ENCODE data around the gene PGS1. TPM values are rescaled to one million over a fixed set of nuclear protein-coding genes. Genes with fewer than 3 reads are reported as not detected.

The PGS1 gene
- total RNA-seq, 4 donors from 2014 or later = 24.1 to 53.0 (median 38.8) TPM

DNA sequence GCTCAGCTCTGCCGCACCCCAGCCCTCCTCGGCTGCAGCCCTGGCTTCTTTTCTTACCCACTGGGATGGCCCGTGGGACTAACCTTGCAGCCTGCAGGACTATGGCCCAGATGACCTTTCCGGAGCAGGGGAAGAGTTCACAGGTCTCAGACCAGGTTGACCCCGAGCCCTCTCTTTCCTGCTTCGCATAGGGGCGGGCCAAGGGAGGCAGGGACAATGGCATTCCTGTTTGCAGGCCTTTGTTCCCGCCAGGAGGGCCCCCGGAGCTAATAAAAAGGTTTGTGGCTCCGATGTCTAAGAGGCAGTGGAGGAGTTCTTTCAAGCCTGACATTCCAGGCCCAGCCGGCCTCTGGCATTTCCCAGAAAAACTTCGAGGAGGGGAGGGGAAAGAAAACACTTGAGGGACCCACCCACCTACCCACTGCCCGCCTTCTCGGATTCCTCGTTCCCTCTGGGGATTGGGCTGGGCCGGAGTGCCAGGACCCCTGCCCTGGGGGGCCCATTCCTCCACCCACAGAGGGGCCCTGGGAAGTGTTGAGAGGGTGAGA is 12.8 kb upstream of the PGS1 start:
- no peak for ATAC-seq
- whole genome bisulfite sequencing, 2 donors (ENCODE audit: low coverage in 1 of 2) = 46% methylated on average over 5 of the region's 16 CpGs; no CpG with 5 or more reads in 1 of the 2 donors
- H3K27me3 ChIP-seq = no peaks in the 10 kb centered on the region
- H3K27ac ChIP-seq = peak overlapping the region in 3 of 4 donors; percentile 44 to 69 (median 60)
- TF ChIP-seq POLR2A (IDR thresholded peaks at IDR 0.05) (no peak), EP300 (IDR thresholded peaks at IDR 0.05) (no peak), POLR2AphosphoS5 (IDR thresholded peaks at IDR 0.05) (no peak)
- TF ChIP-seq, protein P1, sequence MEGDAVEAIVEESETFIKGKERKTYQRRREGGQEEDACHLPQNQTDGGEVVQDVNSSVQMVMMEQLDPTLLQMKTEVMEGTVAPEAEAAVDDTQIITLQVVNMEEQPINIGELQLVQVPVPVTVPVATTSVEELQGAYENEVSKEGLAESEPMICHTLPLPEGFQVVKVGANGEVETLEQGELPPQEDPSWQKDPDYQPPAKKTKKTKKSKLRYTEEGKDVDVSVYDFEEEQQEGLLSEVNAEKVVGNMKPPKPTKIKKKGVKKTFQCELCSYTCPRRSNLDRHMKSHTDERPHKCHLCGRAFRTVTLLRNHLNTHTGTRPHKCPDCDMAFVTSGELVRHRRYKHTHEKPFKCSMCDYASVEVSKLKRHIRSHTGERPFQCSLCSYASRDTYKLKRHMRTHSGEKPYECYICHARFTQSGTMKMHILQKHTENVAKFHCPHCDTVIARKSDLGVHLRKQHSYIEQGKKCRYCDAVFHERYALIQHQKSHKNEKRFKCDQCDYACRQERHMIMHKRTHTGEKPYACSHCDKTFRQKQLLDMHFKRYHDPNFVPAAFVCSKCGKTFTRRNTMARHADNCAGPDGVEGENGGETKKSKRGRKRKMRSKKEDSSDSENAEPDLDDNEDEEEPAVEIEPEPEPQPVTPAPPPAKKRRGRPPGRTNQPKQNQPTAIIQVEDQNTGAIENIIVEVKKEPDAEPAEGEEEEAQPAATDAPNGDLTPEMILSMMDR (IDR thresholded peaks at IDR 0.05) = no peak
- no peaks in the 10 kb centered on the region for H3K9me3 ChIP-seq
- no peak overlapping the region for H3K4me3 ChIP-seq
- peaks cover 0 to 26% (median 13%) of the 10 kb centered on the region in 3 donors for H3K4me1 ChIP-seq
- H3K36me3 ChIP-seq = no peaks in the 10 kb centered on the region

DNA sequence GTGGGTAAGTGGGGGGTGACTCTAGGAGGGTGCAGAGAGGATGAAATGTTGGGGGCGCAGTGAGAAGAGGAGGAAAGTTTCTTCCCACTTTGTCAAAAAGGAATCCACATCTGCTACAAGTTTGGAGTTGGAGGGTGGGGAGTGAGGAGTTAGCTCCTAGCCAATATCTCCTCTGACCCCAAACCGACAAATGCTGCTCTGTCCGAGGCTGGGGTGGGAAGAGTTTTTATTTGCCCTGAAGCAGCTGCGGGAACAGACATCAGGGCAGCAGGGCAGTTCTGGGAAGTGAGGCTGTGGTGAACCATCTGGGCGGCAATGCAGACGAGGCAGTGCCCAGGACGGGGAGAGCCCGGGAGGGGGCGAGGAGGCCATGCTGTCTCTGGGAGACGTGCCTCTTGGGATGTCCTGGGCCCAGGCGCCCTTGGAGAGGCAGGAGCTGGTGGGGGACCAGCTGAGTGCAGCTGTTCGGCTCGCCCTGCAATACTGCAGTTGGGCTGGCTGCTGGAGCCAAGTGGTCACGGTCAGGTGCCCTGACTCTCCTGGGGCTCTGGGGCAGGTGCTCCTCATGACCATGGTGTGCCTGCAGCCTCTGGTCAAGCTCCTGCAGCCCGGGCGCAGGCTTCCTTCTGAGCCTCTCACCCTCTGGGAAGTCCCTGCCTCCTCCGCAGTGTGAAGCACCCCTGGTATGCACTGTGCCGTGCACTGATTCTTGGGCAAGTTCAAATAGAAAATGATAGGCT is 12.2 kb upstream of the PGS1 start:
- no peaks in the 10 kb centered on the region for H3K36me3 ChIP-seq
- peak; percentile 16 for ATAC-seq
- 69 to 80% methylated on average over 2 to 5 of the region's 18 CpGs for WGBS, 2 donors (ENCODE audit: low coverage in 1 of 2)
- no peaks in the 10 kb centered on the region for H3K9me3 ChIP-seq
- H3K27ac ChIP-seq = peak overlapping the region in 3 of 4 donors; percentile 44 to 69 (median 60)
- no peak overlapping the region for H3K4me3 ChIP-seq
- peaks cover 0 to 20% (median 13%) of the 10 kb centered on the region in 3 donors for H3K4me1 ChIP-seq
- H3K27me3 ChIP-seq = no peaks in the 10 kb centered on the region
- TF ChIP-seq POLR2A (IDR thresholded peaks at IDR 0.05) (no peak), EP300 (IDR thresholded peaks at IDR 0.05) (no peak), POLR2AphosphoS5 (IDR thresholded peaks at IDR 0.05) (no peak)
- TF ChIP-seq, protein P1 (IDR thresholded peaks at IDR 0.05) = no peak

DNA sequence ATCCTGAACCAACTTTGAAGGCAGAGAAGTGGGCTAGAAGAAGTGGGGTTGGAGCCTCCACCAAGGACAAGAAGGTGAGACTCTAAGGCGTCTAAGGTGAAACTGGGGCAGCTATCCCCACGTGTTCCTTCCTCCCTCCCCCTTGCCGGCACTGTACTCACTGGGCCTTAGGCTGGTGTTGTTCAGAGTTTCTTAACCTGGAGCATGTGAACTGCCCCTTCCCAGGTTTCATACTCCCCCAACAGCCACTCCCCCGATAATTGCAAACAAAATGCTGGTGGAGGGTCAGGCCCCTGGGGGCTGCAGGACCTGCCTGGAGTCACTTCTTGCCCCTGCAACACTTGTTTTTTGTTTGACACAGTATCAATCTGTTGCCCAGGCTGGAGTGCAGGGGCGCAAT is 11.3 kb upstream of the PGS1 start:
- no peak overlapping the region for H3K27ac ChIP-seq
- WGBS, 2 donors (ENCODE audit: low coverage in 1 of 2) = 45 to 100% methylated on average over 1 to 2 of the region's 5 CpGs

GRCh38 chr17:78368348-78368747 is 10.1 kb upstream of the PGS1 start:
- Histone ChIP-seq H3K9me3 (no peaks in the 10 kb centered on the region), H3K4me1 (peaks cover 0 to 20% (median 13%) of the 10 kb centered on the region in 3 donors), H3K4me3 (no peak overlapping the region), H3K27ac (no peak overlapping the region), H3K36me3 (no peaks in the 10 kb centered on the region), H3K27me3 (no peaks in the 10 kb centered on the region)
- TF ChIP-seq POLR2AphosphoS5 (IDR thresholded peaks at IDR 0.05) (no peak), POLR2A (IDR thresholded peaks at IDR 0.05) (no peak), EP300 (IDR thresholded peaks at IDR 0.05) (no peak)
- TF ChIP-seq, protein P1 (IDR thresholded peaks at IDR 0.05) = no peak
- 63% methylated on average over 4 of the region's 6 CpGs; no CpG with 5 or more reads in 1 of the 2 donors for WGBS, 2 donors (ENCODE audit: low coverage in 1 of 2)
- ATAC-seq = no peak

More for the DNA sequence above, 11.3 kb upstream of the PGS1 start:
- Histone ChIP-seq H3K9me3 (no peaks in the 10 kb centered on the region), H3K27me3 (no peaks in the 10 kb centered on the region), H3K36me3 (no peaks in the 10 kb centered on the region), H3K4me1 (peaks cover 0 to 20% (median 13%) of the 10 kb centered on the region in 3 donors), H3K4me3 (no peak overlapping the region)
- TF ChIP-seq POLR2AphosphoS5 (IDR thresholded peaks at IDR 0.05) (no peak), EP300 (IDR thresholded peaks at IDR 0.05) (no peak), POLR2A (IDR thresholded peaks at IDR 0.05) (no peak)
- TF ChIP-seq, protein P1 (IDR thresholded peaks at IDR 0.05) = no peak
- ATAC-seq = no peak
